Effector memory CD8-positive, alpha-beta T cell (primary cell): ENCODE results near the gene PRDM10.

ENCODE experiments used
- ATAC-seq: fragments of 150-1000 bp; cut with Tn5 transposase; replicated peaks from 2 replicates; pipeline ENCODE4 v1.10.0; 2021; ENCODE audit warnings: mild to moderate bottlenecking, moderate library complexity
- DNase-seq, 3 experiments: peaks; one replicate each; pipeline ENCODE4 v3.0.0; 2021
- H3K27ac Mint-ChIP-seq, 2 donors: one replicate each; pipeline ENCODE4 v1.8.0; 2022; ENCODE audit warnings: mild to moderate bottlenecking in 2 of 2, mixed read lengths in 2 of 2, moderate library complexity in 2 of 2
- H3K27me3 Mint-ChIP-seq, 2 donors: one replicate each; pipeline ENCODE4 v1.8.0; 2022; ENCODE audit warnings: mixed read lengths in 2 of 2
- H3K36me3 Mint-ChIP-seq: one replicate; pipeline ENCODE4 v1.8.0; 2022; ENCODE audit warnings: mild to moderate bottlenecking, moderate library complexity, mixed read lengths; ENCODE audit not compliant: insufficient read depth
- H3K4me1 Mint-ChIP-seq, 2 donors: one replicate each; pipeline ENCODE4 v1.8.0; 2022; ENCODE audit warnings: low read depth in 2 of 2, mixed read lengths in 2 of 2
- H3K4me3 Mint-ChIP-seq, 2 donors: one replicate each; pipeline ENCODE4 v1.8.0; 2022; ENCODE audit warnings: mild to moderate bottlenecking in 2 of 2, mixed read lengths in 2 of 2, moderate library complexity in 2 of 2
- H3K9me3 Mint-ChIP-seq, 2 donors: one replicate each; pipeline ENCODE4 v1.8.0; 2022; ENCODE audit warnings: mixed read lengths in 2 of 2

Gene PRDM10

DNA sequence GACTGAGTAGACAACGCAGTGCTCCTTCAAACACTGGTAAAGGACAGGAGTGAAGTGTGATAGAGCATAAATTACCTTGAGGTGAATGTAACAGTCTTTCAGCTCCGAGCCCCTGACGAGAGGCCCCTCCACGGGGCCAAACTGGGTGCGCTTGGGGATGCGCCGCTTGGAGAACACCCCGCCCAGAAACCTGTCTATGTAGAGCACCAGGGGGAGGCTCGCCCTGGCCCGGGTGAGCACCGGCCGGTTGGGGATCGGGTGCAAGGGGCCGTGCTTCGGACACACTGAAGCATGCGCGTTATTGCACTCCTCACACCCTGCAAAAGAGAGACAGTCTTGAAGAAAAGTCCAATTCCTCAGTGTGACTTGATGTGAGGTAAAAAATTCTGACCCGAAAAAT is 57.9 kb downstream of the PRDM10 start:
- no peaks in the 10 kb centered on the region for H3K9me3 Mint-ChIP-seq

DNA sequence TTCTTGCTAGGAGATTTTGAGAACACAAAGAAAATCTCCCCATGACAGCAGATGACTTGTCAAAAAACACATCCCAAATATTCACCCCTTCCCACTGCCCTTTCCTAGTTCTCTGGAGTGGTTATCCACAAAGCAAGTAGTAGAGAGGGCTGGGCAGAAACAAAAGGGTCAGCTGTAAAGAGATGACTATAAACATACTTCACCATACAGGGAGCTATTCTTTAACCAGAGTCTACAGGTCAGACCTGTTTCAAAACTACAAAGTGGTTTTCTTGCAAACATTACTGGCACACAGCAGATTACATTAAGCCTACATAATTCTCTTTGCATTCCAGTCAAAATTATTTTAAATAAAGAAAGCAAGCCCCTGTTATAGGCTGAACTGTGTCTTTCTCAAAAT is 59.6 kb downstream of the PRDM10 start:
- no peak for DNase-seq
- ATAC-seq: no peak
- Mint-ChIP-seq H3K4me1 (no peaks in the 10 kb centered on the region), H3K27ac (no peak overlapping the region), H3K4me3 (no peak overlapping the region), H3K27me3 (no peaks in the 10 kb centered on the region), H3K9me3 (no peaks in the 10 kb centered on the region), H3K36me3 (peaks cover 20% of the 10 kb centered on the region)

More for the DNA sequence above, 57.9 kb downstream of the PRDM10 start:
- H3K27ac Mint-ChIP-seq: no peak overlapping the region
- ATAC-seq (no peak), DNase-seq (no peak)
- no peaks in the 10 kb centered on the region for H3K4me1 Mint-ChIP-seq
- H3K27me3 Mint-ChIP-seq: no peaks in the 10 kb centered on the region
- H3K4me3 Mint-ChIP-seq: no peak overlapping the region
- peaks cover 20% of the 10 kb centered on the region for H3K36me3 Mint-ChIP-seq

DNA sequence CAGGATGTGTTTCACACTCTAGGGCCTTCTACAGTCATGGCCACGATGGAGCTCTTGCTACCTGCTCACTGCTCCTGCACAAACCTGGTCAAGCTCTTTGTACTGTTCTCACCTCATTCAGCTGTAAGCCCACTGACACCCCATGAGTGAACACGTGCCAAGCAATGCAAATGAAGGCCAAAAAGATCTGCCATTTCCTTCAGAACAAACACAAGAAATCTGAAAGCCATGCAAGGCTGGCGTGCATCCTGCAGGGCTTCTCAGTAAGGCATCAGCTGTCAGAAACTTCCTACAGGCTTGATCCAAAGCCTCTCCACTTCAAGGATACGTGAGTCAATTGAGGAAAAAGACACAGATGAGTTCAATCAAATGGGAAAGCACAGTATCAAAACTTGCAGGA is 63.1 kb downstream of the PRDM10 start:
- DNase-seq (no peak), ATAC-seq (no peak)
- Mint-ChIP-seq H3K4me3 (no peak overlapping the region), H3K36me3 (peaks cover 7% of the 10 kb centered on the region), H3K27ac (no peak overlapping the region), H3K4me1 (no peaks in the 10 kb centered on the region), H3K9me3 (no peaks in the 10 kb centered on the region), H3K27me3 (no peaks in the 10 kb centered on the region)

DNA sequence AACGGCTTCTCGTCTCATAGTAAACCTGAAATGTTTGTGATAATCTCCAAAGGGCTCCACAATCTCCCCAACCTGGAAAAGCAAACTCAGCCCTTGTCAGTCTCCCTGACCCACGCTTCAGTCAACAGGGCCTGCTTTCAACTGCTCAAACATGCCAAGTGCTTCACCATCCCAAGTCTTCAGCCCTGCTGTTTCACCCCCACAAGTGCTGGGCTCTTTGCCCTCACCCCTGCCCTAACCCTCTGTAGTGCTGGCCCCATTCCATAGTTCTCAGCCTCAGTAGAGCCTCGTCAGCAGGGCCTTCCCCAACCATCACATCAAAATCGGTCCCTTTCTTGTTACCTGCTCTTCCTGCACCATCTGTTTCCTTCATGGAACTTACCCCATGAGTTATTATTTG is 63.9 kb downstream of the PRDM10 start:
- H3K9me3 Mint-ChIP-seq: no peaks in the 10 kb centered on the region
- H3K4me1 Mint-ChIP-seq: no peaks in the 10 kb centered on the region
- H3K27ac Mint-ChIP-seq: no peak overlapping the region

DNA sequence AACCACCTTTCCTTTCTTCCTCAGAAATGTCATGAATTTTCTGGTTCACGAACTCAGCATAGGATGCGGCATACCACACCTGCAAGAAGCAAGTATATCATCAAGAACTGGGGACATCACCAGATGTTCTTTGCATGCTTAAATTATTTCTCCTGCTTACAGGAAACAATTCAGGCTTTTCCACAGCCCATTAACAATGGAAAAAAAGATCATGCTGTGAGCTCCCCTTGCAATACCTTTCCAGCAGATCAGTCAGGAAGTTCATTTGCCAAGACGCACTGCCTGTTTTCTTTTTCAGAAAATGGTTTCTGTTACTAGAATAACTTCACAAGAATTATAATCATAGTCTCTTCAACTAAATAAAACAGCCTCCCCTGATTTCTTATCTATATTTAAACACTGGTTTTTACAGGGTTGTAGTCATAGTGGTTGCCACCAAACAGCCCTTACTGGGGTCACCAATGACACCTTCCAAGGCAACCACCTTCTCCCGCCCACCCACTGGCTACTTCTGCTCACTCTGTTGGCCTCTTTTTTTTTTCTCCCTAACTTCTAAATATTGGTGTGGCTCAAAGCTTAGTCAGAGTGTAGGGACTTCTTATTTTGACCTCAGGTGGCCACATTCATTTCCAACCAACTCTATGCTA is 64.9 kb downstream of the PRDM10 start:
- Mint-ChIP-seq H3K9me3 (no peaks in the 10 kb centered on the region), H3K27me3 (no peaks in the 10 kb centered on the region), H3K36me3 (peaks cover 4% of the 10 kb centered on the region), H3K4me1 (no peaks in the 10 kb centered on the region), H3K4me3 (no peak overlapping the region), H3K27ac (peak overlapping the region in 1 of 2 donors; percentile 22)
- ATAC-seq (no peak), DNase-seq (no peak)

More for the DNA sequence above, 63.9 kb downstream of the PRDM10 start:
- no peak for DNase-seq
- no peak for ATAC-seq
- H3K36me3 Mint-ChIP-seq: peaks cover 4% of the 10 kb centered on the region
- no peak overlapping the region for H3K4me3 Mint-ChIP-seq
- no peaks in the 10 kb centered on the region for H3K27me3 Mint-ChIP-seq

DNA sequence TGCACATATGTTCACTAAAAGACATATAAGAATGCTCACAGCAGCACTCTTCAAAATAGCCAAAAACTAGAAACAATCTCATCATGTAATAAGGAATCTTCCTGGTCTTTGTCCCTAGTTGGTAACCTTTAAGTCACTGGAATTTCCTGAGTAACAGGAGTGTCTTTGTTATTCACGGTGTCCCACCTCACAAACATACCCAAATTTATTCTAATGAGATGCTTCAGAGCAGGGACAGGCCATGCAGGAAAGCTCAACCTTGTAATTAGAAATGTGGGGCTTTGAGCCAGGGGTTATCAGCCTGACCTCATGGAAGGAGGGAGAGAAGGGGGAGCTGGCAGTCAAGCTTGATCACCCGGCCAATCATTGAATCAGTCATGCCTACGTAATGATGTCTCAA is 66.9 kb downstream of the PRDM10 start:
- H3K36me3 Mint-ChIP-seq: peaks cover 6% of the 10 kb centered on the region
- no peaks in the 10 kb centered on the region for H3K27me3 Mint-ChIP-seq
- no peaks in the 10 kb centered on the region for H3K4me1 Mint-ChIP-seq
- no peak for DNase-seq
- H3K9me3 Mint-ChIP-seq: no peaks in the 10 kb centered on the region
- H3K27ac Mint-ChIP-seq: no peak overlapping the region
- no peak for ATAC-seq
- H3K4me3 Mint-ChIP-seq: no peak overlapping the region

DNA sequence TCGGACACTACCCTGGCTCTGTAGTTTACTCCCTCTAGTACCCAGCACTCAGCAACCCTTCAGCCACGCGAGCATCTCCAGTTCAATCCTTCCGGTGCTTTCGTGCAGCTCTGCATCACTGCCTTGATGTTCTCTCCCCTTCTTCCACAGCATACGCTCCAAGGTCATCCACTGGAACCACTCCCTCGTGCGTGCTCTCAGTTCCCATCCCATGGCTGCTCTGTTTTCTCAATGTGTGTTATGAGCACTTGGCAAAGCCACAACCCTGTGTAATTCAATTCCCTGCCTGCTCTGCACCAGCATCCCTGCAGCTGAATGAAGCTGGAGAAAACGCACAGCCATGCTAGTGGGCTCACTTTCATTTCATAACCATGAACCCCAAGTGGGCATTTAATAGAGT is 68.7 kb downstream of the PRDM10 start:
- Mint-ChIP-seq H3K27ac (peak overlapping the region in 1 of 2 donors; percentile 11), H3K27me3 (no peaks in the 10 kb centered on the region), H3K36me3 (peaks cover 6% of the 10 kb centered on the region), H3K9me3 (no peaks in the 10 kb centered on the region), H3K4me1 (no peaks in the 10 kb centered on the region), H3K4me3 (no peak overlapping the region)
- no peak for ATAC-seq
- no peak for DNase-seq

DNA sequence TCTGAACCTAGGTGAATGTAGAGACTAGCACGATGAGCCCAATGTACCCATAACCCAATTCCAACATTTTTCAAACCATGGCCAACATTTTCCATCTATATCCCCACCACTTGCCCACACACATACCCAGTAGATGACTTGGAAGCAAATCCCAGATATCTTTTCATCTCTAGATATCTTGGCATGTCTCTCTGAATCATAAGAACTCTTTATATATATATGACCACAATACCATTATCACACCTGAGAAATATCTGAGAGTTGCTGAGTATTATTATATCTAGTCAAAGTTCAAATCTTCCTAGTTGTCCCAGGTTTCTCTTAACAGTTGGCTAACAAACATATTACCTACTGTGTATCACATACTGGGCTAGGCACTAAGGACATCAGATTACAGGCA is 69.4 kb downstream of the PRDM10 start:
- Mint-ChIP-seq H3K4me1 (no peaks in the 10 kb centered on the region), H3K4me3 (no peak overlapping the region), H3K27me3 (no peaks in the 10 kb centered on the region), H3K27ac (peak overlapping the region in 1 of 2 donors; percentile 3), H3K36me3 (peaks cover 6% of the 10 kb centered on the region), H3K9me3 (no peaks in the 10 kb centered on the region)
- ATAC-seq (no peak), DNase-seq (no peak)

DNA sequence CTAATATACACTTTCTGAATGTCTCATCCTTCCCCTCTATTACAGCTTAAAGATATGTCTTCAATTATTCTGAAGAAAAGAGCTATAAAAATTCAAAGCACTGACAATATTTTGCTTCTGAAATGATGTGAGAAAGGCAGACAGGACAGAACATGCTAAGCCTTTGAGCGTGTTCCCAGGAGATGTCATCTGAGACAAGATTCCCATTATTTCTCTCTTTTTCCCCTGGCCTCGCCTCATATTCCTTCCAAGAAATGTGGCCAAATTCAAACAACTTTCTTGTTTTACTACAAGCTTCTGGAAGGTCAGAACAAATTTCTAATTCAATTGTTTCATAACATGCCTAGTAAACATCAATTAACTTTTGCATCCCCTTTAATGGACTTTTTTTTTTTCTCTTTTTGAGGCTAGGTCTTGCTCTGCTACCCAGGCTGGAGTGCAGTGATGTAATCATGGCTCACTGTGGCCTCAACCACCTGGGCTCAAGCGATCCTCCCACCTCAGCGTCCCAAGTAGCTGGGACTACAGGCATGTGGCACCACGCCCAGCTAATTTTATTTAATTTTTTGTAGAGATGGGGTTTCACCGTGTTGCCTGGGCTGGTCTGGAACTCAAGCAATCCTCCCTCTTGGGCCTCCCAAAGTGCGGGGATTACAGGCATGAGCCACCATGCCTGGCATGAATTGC is 70.1 kb downstream of the PRDM10 start:
- no peak overlapping the region for H3K27ac Mint-ChIP-seq
- peaks cover 6% of the 10 kb centered on the region for H3K36me3 Mint-ChIP-seq
- H3K27me3 Mint-ChIP-seq: no peaks in the 10 kb centered on the region
- no peaks in the 10 kb centered on the region for H3K4me1 Mint-ChIP-seq
- H3K4me3 Mint-ChIP-seq: no peak overlapping the region
- DNase-seq (no peak), ATAC-seq (no peak)
- no peaks in the 10 kb centered on the region for H3K9me3 Mint-ChIP-seq

DNA sequence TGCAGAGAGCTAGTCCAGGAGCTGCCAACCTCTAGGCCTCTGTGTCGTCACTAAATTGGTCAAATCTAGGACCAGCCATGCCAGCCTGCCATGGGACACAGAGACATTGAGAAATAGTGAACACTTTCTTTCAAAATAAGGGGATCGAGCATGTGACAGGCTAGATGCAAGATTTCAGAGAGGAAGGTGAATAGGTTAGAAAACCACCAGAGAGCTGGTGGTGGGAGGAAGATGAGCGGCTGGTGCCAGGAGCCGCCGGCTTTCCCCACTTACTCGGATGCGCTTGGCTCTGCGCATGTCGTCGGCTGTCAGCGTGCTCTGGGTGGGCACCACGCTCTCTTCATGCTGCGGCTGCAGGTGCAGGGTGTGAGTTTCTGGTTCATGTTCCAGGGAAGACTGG is 71.9 kb downstream of the PRDM10 start:
- ATAC-seq: no peak
- H3K27ac Mint-ChIP-seq: no peak overlapping the region
- H3K9me3 Mint-ChIP-seq: no peaks in the 10 kb centered on the region
- H3K27me3 Mint-ChIP-seq: no peaks in the 10 kb centered on the region
- H3K4me3 Mint-ChIP-seq: no peak overlapping the region
- DNase-seq: no peak
- no peaks in the 10 kb centered on the region for H3K4me1 Mint-ChIP-seq
- H3K36me3 Mint-ChIP-seq: peaks cover 9% of the 10 kb centered on the region

DNA sequence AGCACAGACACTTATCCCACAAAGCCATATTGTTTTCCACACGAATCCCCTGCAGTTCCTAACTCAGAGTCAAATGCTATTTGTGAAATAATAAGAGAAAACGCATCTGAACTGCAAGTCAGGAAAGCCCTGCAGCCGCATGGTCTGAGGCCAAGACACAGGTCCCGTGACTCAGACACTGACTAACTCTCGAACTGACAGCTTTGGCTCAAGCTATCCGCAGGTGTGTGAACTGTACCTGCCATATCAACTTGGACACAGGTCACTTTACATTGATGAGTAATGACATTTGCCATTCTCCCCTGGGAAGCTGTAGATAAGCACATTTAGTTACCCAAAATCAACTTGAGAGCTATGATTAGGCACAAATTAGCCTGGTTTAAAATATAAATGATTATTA is 72.3 kb downstream of the PRDM10 start:
- no peak overlapping the region for H3K4me3 Mint-ChIP-seq
- no peaks in the 10 kb centered on the region for H3K27me3 Mint-ChIP-seq
- peaks cover 9% of the 10 kb centered on the region for H3K36me3 Mint-ChIP-seq
- ATAC-seq (no peak), DNase-seq (no peak)
- H3K27ac Mint-ChIP-seq: no peak overlapping the region
- no peaks in the 10 kb centered on the region for H3K9me3 Mint-ChIP-seq
- no peaks in the 10 kb centered on the region for H3K4me1 Mint-ChIP-seq

DNA sequence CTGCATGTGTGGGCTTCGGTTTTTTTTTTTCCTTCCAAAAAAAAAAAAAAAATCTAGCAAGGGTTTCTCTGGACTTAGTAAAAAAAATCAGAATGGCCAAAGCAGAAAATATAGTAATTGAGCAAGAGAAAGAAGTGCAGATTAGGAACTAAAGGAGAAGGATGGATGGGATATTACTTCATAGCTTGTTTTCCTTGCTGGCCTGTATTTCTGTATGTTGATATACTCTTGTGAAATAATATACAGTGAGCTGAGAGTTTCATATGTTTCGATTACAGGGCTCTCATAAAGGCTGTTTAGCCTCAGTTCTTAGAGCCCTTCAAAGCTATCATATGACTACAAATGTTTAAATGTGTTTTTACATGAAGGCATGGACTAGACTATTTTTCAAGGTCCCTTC is 72.9 kb downstream of the PRDM10 start:
- H3K27ac Mint-ChIP-seq: no peak overlapping the region
- no peaks in the 10 kb centered on the region for H3K27me3 Mint-ChIP-seq
- no peaks in the 10 kb centered on the region for H3K9me3 Mint-ChIP-seq
- H3K36me3 Mint-ChIP-seq: peaks cover 9% of the 10 kb centered on the region
- H3K4me1 Mint-ChIP-seq: no peaks in the 10 kb centered on the region
- ATAC-seq (no peak), DNase-seq (no peak)
- no peak overlapping the region for H3K4me3 Mint-ChIP-seq

DNA sequence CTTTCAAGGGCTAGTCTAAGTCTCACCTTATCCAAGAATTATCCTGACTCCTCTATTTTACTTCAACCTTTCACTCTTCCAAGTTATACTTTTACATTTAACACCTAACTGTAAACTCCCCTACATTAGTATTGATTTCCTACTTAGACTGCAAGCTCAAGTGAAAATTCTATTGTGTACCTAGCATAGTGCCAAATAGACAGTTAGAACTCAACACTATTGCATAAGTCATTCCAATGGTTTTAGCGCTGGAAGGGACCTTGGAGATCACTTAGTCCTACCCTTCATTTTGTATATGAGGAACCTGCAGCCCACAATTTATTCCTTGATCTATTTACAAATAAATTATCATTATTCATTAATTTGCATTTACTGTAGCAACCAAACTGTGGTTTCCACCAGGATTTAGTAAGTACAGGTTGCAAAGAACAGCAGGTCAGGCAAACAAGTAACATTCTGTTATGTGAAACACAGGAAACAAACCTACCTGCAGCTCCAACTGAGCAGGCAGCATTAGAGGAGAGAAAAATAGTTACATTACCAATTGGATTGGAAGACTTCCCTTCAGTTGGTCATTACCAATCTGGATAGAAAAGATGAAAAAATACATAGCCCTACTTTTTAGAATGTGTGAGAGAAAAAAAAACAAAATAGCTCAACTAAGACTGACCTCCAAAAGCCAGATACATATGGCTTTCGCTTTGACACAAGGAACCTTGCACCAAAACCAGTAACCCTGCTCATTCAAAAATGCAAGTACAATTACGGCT is 73.5 kb downstream of the PRDM10 start:
- no peaks in the 10 kb centered on the region for H3K4me1 Mint-ChIP-seq
- DNase-seq (no peak), ATAC-seq (no peak)
- H3K27ac Mint-ChIP-seq: peak overlapping the region in 1 of 2 donors; percentile 5
- H3K4me3 Mint-ChIP-seq: no peak overlapping the region
- H3K9me3 Mint-ChIP-seq: no peaks in the 10 kb centered on the region
- H3K36me3 Mint-ChIP-seq: peaks cover 9% of the 10 kb centered on the region
- H3K27me3 Mint-ChIP-seq: no peaks in the 10 kb centered on the region

DNA sequence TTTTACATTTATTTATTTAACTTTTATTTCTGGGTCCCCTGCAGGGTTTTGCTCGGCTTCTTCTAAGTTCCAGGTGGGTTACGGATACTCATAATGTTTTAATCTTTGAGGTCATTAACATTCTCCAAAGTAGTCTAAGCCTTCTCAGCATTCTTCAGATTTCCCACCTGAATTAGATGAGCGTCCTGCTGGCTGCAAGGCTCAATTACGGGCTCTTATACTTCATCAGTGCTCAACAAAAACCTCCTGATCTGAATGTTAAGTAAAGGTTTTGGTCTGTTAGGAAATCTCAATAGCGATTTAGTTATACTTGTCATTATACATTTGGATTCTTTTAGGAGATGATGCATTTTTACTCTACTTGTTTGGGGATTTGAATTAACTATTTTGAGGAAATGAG is 80.0 kb downstream of the PRDM10 start:
- no peaks in the 10 kb centered on the region for H3K27me3 Mint-ChIP-seq
- no peak for DNase-seq
- no peak overlapping the region for H3K27ac Mint-ChIP-seq
- H3K9me3 Mint-ChIP-seq: no peaks in the 10 kb centered on the region
- peaks cover 15% of the 10 kb centered on the region for H3K36me3 Mint-ChIP-seq
- peaks cover 2 to 5% of the 10 kb centered on the region in 2 donors for H3K4me1 Mint-ChIP-seq
- H3K4me3 Mint-ChIP-seq: no peak overlapping the region
- no peak for ATAC-seq
